Epithelial cell of esophagus (primary cell): Measurements from ENCODE around the gene NVL.

Experiments
- DNase-seq: peaks from one replicate; pipeline ENCODE4 v3.0.0; 2010; ENCODE audit warnings: low read depth
- H3K4me3 ChIP-seq: 2 replicates; pipeline ENCODE4 v1.5.1; 2011; ENCODE audit warnings: mild to moderate bottlenecking, low read length, control low read depth
- CTCF ChIP-seq: IDR thresholded peaks from 2 replicates; pipeline ENCODE4 v1.5.1; 2011; ENCODE audit warnings: low read depth, mild to moderate bottlenecking, low read length, control low read depth, inconsistent platforms; ENCODE audit not compliant: insufficient read depth; ENCODE audit errors: missing control alignments

NVL gene

GRCh38 chr1:224276771-224277487, 53.0 kb downstream of the NVL start:
- TF ChIP-seq CTCF, result no peak
- DNase-seq, result no peak

GRCh38 chr1:224274970-224275626, 54.9 kb downstream of the NVL start:
- H3K4me3 ChIP-seq, result no peak overlapping the region
- DNase-seq, result no peak
- TF ChIP-seq CTCF, result no peak

More at GRCh38 chr1:224276771-224277487, 53.0 kb downstream of the NVL start:
- no peak overlapping the region for H3K4me3 ChIP-seq

- H3K4me3 ChIP-seq, result no peak overlapping the region
- TF ChIP-seq CTCF, result no peak
- DNase-seq, result peak; percentile 36
Observed at GRCh38 chr1:224273641-224274040, 56.3 kb downstream of the NVL start.

GRCh38 chr1:224271106-224271505, 58.9 kb downstream of the NVL start:
- DNase-seq, result no peak
- TF ChIP-seq CTCF, result no peak
- no peak overlapping the region for H3K4me3 ChIP-seq

- no peak overlapping the region for H3K4me3 ChIP-seq
- TF ChIP-seq CTCF, result no peak
- DNase-seq, result peak; percentile 3
Observed at GRCh38 chr1:224267925-224268324, 62.0 kb downstream of the NVL start.

- no peak overlapping the region for H3K4me3 ChIP-seq
- TF ChIP-seq CTCF, result no peak
- DNase-seq, result no peak
Observed at GRCh38 chr1:224266915-224267856, 62.8 kb downstream of the NVL start.
